ENCODE measurements around the gene CIRBP. TPM values are rescaled to one million over a fixed set of nuclear protein-coding genes. Genes with fewer than 3 reads are reported as not detected.

The CIRBP gene
- total RNA-seq (2022; extraction: Qiagen RNA extraction; ENCODE audit: low read depth) = 89.7 to 185 TPM (median 104 TPM) in 5 replicates

GRCh38 chr19:1269065-1269477 is at the start of gene CIRBP:
Gene CIRBP (plus strand): TSS chr19:1269332. CDS start chr19:1270934, 1,602 bp downstream.

GRCh38 chr19:1237754-1238368 is 31.3 kb upstream of the CIRBP start, which contains the start of gene CBARP:
Gene CBARP (minus strand): TSS chr19:1238005. CDS start chr19:1236100, 1,905 bp downstream.

GRCh38 chr19:1241417-1242095 is 27.6 kb upstream of the CIRBP start, which contains the start of gene ATP5F1D:
Gene ATP5F1D (plus strand): TSS chr19:1241751. CDS start chr19:1241851, 100 bp downstream.

GRCh38 chr19:1248139-1248785 is 20.9 kb upstream of the CIRBP start, which contains the start of gene MIDN:
Gene MIDN (plus strand): TSS chr19:1248583. CDS start chr19:1250297, 1,714 bp downstream.

GRCh38 chr19:1275260-1275975 is 6.3 kb downstream of the CIRBP start, which contains the start of gene FAM174C:
Gene FAM174C (plus strand): TSS chr19:1275530. CDS start chr19:1275550, 20 bp downstream.

GRCh38 chr19:1285737-1286360 is 16.7 kb downstream of the CIRBP start, which contains the start of gene EFNA2:
Gene EFNA2 (plus strand): TSS chr19:1285873. CDS start chr19:1286169, 296 bp downstream.

Other genes starting within 250 kb of the CIRBP start
- 64.2 to 118 TPM (median 113 TPM) in 5 replicates for gene TMEM259, start 248.2 kb upstream of the CIRBP start, total RNA-seq (2022; extraction: Qiagen RNA extraction; ENCODE audit: low read depth)
- gene RNU6-2, start 247.8 kb upstream of the CIRBP start, total RNA-seq (2022; extraction: Qiagen RNA extraction; ENCODE audit: low read depth) = not detected in 5 replicates
- 47.8 to 55.7 TPM (median 50.2 TPM) in 5 replicates for gene CNN2, start 242.7 kb upstream of the CIRBP start, total RNA-seq (2022; extraction: Qiagen RNA extraction; ENCODE audit: low read depth)
- gene ABCA7, start 229.2 kb upstream of the CIRBP start, total RNA-seq (2022; extraction: Qiagen RNA extraction; ENCODE audit: low read depth) = 4.0 to 10.7 TPM (median 9.8 TPM) in 5 replicates
- 0.93 to 2.5 TPM (median 2.2 TPM) in 5 replicates for gene ARHGAP45, start 202.2 kb upstream of the CIRBP start, total RNA-seq (2022; extraction: Qiagen RNA extraction; ENCODE audit: low read depth)
- gene POLR2E, start 174.0 kb upstream of the CIRBP start, total RNA-seq (2022; extraction: Qiagen RNA extraction; ENCODE audit: low read depth) = 201 to 251 TPM (median 240 TPM) in 5 replicates
- gene GPX4, start 165.3 kb upstream of the CIRBP start, total RNA-seq (2022; extraction: Qiagen RNA extraction; ENCODE audit: low read depth) = 417 to 514 TPM (median 483 TPM) in 5 replicates
- gene SBNO2, start 95.1 kb upstream of the CIRBP start, total RNA-seq (2022; extraction: Qiagen RNA extraction; ENCODE audit: low read depth) = 27.5 to 47.3 TPM (median 43.9 TPM) in 5 replicates
- gene STK11, start 63.6 kb upstream of the CIRBP start, total RNA-seq (2022; extraction: Qiagen RNA extraction; ENCODE audit: low read depth) = 29.9 to 41.2 TPM (median 38.4 TPM) in 5 replicates
- 2.5 to 5.5 TPM (median 3.9 TPM) in 5 replicates for gene CBARP, start 31.3 kb upstream of the CIRBP start, total RNA-seq (2022; extraction: Qiagen RNA extraction; ENCODE audit: low read depth)
- gene ATP5F1D, start 27.6 kb upstream of the CIRBP start, total RNA-seq (2022; extraction: Qiagen RNA extraction; ENCODE audit: low read depth) = 84.2 to 179 TPM (median 170 TPM) in 5 replicates
- gene MIDN, start 20.7 kb upstream of the CIRBP start, total RNA-seq (2022; extraction: Qiagen RNA extraction; ENCODE audit: low read depth) = 37.1 to 48.7 TPM (median 42.2 TPM) in 5 replicates
- 49.3 to 93.2 TPM (median 86.5 TPM) in 5 replicates for gene FAM174C, start 6.2 kb downstream of the CIRBP start, total RNA-seq (2022; extraction: Qiagen RNA extraction; ENCODE audit: low read depth)
- 0.95 to 2.7 TPM (median 1.9 TPM) in 5 replicates for gene EFNA2, start 16.5 kb downstream of the CIRBP start, total RNA-seq (2022; extraction: Qiagen RNA extraction; ENCODE audit: low read depth)
- gene NDUFS7, start 114.6 kb downstream of the CIRBP start, total RNA-seq (2022; extraction: Qiagen RNA extraction; ENCODE audit: low read depth) = 64.5 to 83.8 TPM (median 67.2 TPM) in 5 replicates
- 23.9 to 43.1 TPM (median 40.5 TPM) in 5 replicates for gene GAMT, start 132.2 kb downstream of the CIRBP start, total RNA-seq (2022; extraction: Qiagen RNA extraction; ENCODE audit: low read depth)
- 85.0 to 111 TPM (median 101 TPM) in 5 replicates for gene DAZAP1, start 138.3 kb downstream of the CIRBP start, total RNA-seq (2022; extraction: Qiagen RNA extraction; ENCODE audit: low read depth)
- gene RPS15, start 169.1 kb downstream of the CIRBP start, total RNA-seq (2022; extraction: Qiagen RNA extraction; ENCODE audit: low read depth) = 1,330 to 2,073 TPM (median 1,926 TPM) in 5 replicates
- gene APC2, start 180.8 kb downstream of the CIRBP start, total RNA-seq (2022; extraction: Qiagen RNA extraction; ENCODE audit: low read depth) = 0.69 to 2.1 TPM (median 1.3 TPM) in 5 replicates
- 11.0 to 20.5 TPM (median 16.4 TPM) in 5 replicates for gene C19orf25, start 209.9 kb downstream of the CIRBP start, total RNA-seq (2022; extraction: Qiagen RNA extraction; ENCODE audit: low read depth)
- 0.48 to 1.0 TPM (median 0.92 TPM) in 5 replicates for gene PCSK4, start 221.0 kb downstream of the CIRBP start, total RNA-seq (2022; extraction: Qiagen RNA extraction; ENCODE audit: low read depth)
- 3.8 to 5.9 TPM (median 5.4 TPM) in 5 replicates for gene REEP6, start 221.8 kb downstream of the CIRBP start, total RNA-seq (2022; extraction: Qiagen RNA extraction; ENCODE audit: low read depth)
- gene ADAMTSL5, start 243.7 kb downstream of the CIRBP start, total RNA-seq (2022; extraction: Qiagen RNA extraction; ENCODE audit: low read depth) = 2.6 to 3.8 TPM (median 2.8 TPM) in 5 replicates